ENCODE data around the gene PNPO.
"Not testable (repeated sequence)": the region's sequence is repeated elsewhere in the genome, so short reads cannot be mapped to it uniquely, and the experiment has no call there.

PNPO gene

GRCh38 chr17:47934856-47935255, 6.5 kb upstream of the PNPO start:
- Histone ChIP-seq H3K4me3 (no peak overlapping the region), H3K4me1 (peaks cover 39% of the 10 kb centered on the region), H3K9me3 (no peaks in the 10 kb centered on the region), H3K27ac (no peak overlapping the region; the same call in 1 of the 2 replicates), H3K4me2 (peak overlapping the region; percentile 52), H3K36me3 (peaks cover 23% of the 10 kb centered on the region), H3K27me3 (no peaks in the 10 kb centered on the region), H3K9ac (no peak overlapping the region), H4K20me1 (no peaks in the 10 kb centered on the region)
- TF ChIP-seq Cebpa-rat (IDR thresholded peaks at IDR 0.05), result no peak

- H3K9ac ChIP-seq, H3K27ac ChIP-seq, H3K9me3 ChIP-seq: not testable (repeated sequence)
Observed at GRCh38 chr17:47935468-47935867, 5.9 kb upstream of the PNPO start.

GRCh38 chr17:47935961-47936360, 5.4 kb upstream of the PNPO start:
- H3K27ac ChIP-seq, result no peak overlapping the region
- H3K9ac ChIP-seq, result no peak overlapping the region
- peak overlapping the region; percentile 52 for H3K4me2 ChIP-seq

More at GRCh38 chr17:47935468-47935867, 5.9 kb upstream of the PNPO start:
- not testable (repeated sequence) for H3K4me3 ChIP-seq, H4K20me1 ChIP-seq, H3K27me3 ChIP-seq
- peaks cover 17% of the 10 kb centered on the region for H3K36me3 ChIP-seq
- peaks cover 42% of the 10 kb centered on the region for H3K4me1 ChIP-seq
- H3K4me2 ChIP-seq, result peak overlapping the region; percentile 52

GRCh38 chr17:47937941-47938340, 3.4 kb upstream of the PNPO start:
- Histone ChIP-seq H3K27ac (no peak overlapping the region), H3K9ac (no peak overlapping the region), H4K20me1 (no peaks in the 10 kb centered on the region), H3K36me3 (peaks cover 4% of the 10 kb centered on the region; the same call in 1 of the 2 replicates), H3K4me1 (peaks cover 56% of the 10 kb centered on the region), H3K27me3 (no peaks in the 10 kb centered on the region), H3K9me3 (no peaks in the 10 kb centered on the region), H3K4me2 (no peak overlapping the region), H3K4me3 (no peak overlapping the region)
- TF ChIP-seq Cebpa-rat (IDR thresholded peaks at IDR 0.05), result no peak

More at GRCh38 chr17:47935961-47936360, 5.4 kb upstream of the PNPO start:
- Histone ChIP-seq H3K4me3 (no peak overlapping the region), H3K27me3 (no peaks in the 10 kb centered on the region), H3K4me1 (peaks cover 47% of the 10 kb centered on the region), H4K20me1 (no peaks in the 10 kb centered on the region), H3K36me3 (peaks cover 12% of the 10 kb centered on the region), H3K9me3 (no peaks in the 10 kb centered on the region)
- no peak for TF ChIP-seq Cebpa-rat (IDR thresholded peaks at IDR 0.05)

GRCh38 chr17:47942096-47942510, 732 bp downstream of the PNPO start:
- Histone ChIP-seq H3K27me3 (no peaks in the 10 kb centered on the region), H4K20me1 (no peaks in the 10 kb centered on the region), H3K27ac (peak overlapping the region; percentile 75), H3K36me3 (peaks cover 36% of the 10 kb centered on the region), H3K9ac (peak overlapping the region; percentile 80), H3K4me1 (peaks cover 60% of the 10 kb centered on the region), H3K4me2 (peak overlapping the region; percentile 94), H3K4me3 (peak overlapping the region; percentile 82), H3K9me3 (no peaks in the 10 kb centered on the region)
- TF ChIP-seq Cebpa-rat (IDR thresholded peaks at IDR 0.05), result no peak

- peak overlapping the region; percentile 82 for H3K4me3 ChIP-seq
- peak overlapping the region; percentile 94 for H3K4me2 ChIP-seq
- peaks cover 60% of the 10 kb centered on the region for H3K4me1 ChIP-seq
- H3K9ac ChIP-seq, result peak overlapping the region; percentile 80
- TF ChIP-seq Cebpa-rat (IDR thresholded peaks at IDR 0.05), result no peak
- H3K27me3 ChIP-seq, result no peaks in the 10 kb centered on the region
- H4K20me1 ChIP-seq, result no peaks in the 10 kb centered on the region
- H3K27ac ChIP-seq, result no peak overlapping the region
- peaks cover 36% of the 10 kb centered on the region for H3K36me3 ChIP-seq
- no peaks in the 10 kb centered on the region for H3K9me3 ChIP-seq
Observed at GRCh38 chr17:47942568-47942967, 1.2 kb downstream of the PNPO start.

GRCh38 chr17:47945080-47945479, 3.7 kb downstream of the PNPO start:
- Histone ChIP-seq H3K36me3 (peaks cover 44% of the 10 kb centered on the region), H3K4me1 (peaks cover 74% of the 10 kb centered on the region), H3K9me3 (no peaks in the 10 kb centered on the region), H3K27ac (peak overlapping the region; percentile 61), H3K4me2 (peak overlapping the region; percentile 53), H3K4me3 (no peak overlapping the region), H3K9ac (peak overlapping the region; percentile 21; the same call in 1 of the 2 replicates), H4K20me1 (no peaks in the 10 kb centered on the region), H3K27me3 (no peaks in the 10 kb centered on the region)
- TF ChIP-seq Cebpa-rat (IDR thresholded peaks at IDR 0.05), result no peak

- Histone ChIP-seq H3K4me3 (no peak overlapping the region), H3K4me1 (peaks cover 71% of the 10 kb centered on the region), H3K4me2 (peak overlapping the region; percentile 53), H3K27ac (peak overlapping the region; percentile 61), H4K20me1 (no peaks in the 10 kb centered on the region), H3K27me3 (no peaks in the 10 kb centered on the region), H3K36me3 (peaks cover 44% of the 10 kb centered on the region), H3K9ac (peak overlapping the region; percentile 21; the same call in 1 of the 2 replicates), H3K9me3 (no peaks in the 10 kb centered on the region)
- TF ChIP-seq Cebpa-rat (IDR thresholded peaks at IDR 0.05), result no peak
Observed at GRCh38 chr17:47945529-47946508, 4.4 kb downstream of the PNPO start.

GRCh38 chr17:47946516-47946915, 5.1 kb downstream of the PNPO start:
- Histone ChIP-seq H3K9me3 (no peaks in the 10 kb centered on the region), H3K4me3 (no peak overlapping the region), H3K27me3 (no peaks in the 10 kb centered on the region), H3K4me2 (peak overlapping the region; percentile 53; the same call in 1 of the 2 replicates), H3K9ac (no peak overlapping the region), H4K20me1 (no peaks in the 10 kb centered on the region), H3K27ac (no peak overlapping the region), H3K36me3 (peaks cover 48% of the 10 kb centered on the region), H3K4me1 (peaks cover 67% of the 10 kb centered on the region)
- no peak for TF ChIP-seq Cebpa-rat (IDR thresholded peaks at IDR 0.05)

- Histone ChIP-seq H3K4me2 (no peak overlapping the region), H3K4me1 (peaks cover 64% of the 10 kb centered on the region), H3K36me3 (peaks cover 50% of the 10 kb centered on the region), H3K27ac (no peak overlapping the region), H3K9me3 (no peaks in the 10 kb centered on the region), H3K4me3 (no peak overlapping the region), H4K20me1 (no peaks in the 10 kb centered on the region), H3K9ac (no peak overlapping the region), H3K27me3 (no peaks in the 10 kb centered on the region)
- no peak for TF ChIP-seq Cebpa-rat (IDR thresholded peaks at IDR 0.05)
Observed at GRCh38 chr17:47946929-47947397, 5.6 kb downstream of the PNPO start.

All from BLaER1 (cell line).